GM23338 (cell line): ENCODE measurements around the gene ALOX12. TPM values are rescaled to one million over a fixed set of nuclear protein-coding genes. Genes with fewer than 3 reads are reported as not detected.

Source experiments
- ATAC-seq: fragments of 200-7000 bp; cut with Tn5 transposase; 3 replicates; pipeline ENCODE4 v1.9.1; 2020
- DNase-seq: peaks from one replicate; pipeline ENCODE4 v3.0.0-alpha.2; 2015; ENCODE audit warnings: low spot score
- H2AFZ ChIP-seq: fragments of 200-600 bp; sonication (generic); 2 replicates; pipeline ENCODE4 v1.8.0; 2016; ENCODE audit warnings: antibody characterized with exemption, mild to moderate bottlenecking, moderate library complexity
- H3F3A ChIP-seq: fragments of 200-600 bp; sonication (generic); replicated peaks from 2 replicates; pipeline ENCODE4 v1.8.0; 2017; ENCODE audit warnings: antibody characterized with exemption, mixed run types, low read depth
- H3K27ac ChIP-seq: fragments of 200-600 bp; sonication (generic); 2 replicates; pipeline ENCODE4 v1.6.1; 2016; ENCODE audit warnings: low read depth
- H3K27me3 ChIP-seq: fragments of 200-600 bp; sonication (generic); 2 replicates; pipeline ENCODE4 v1.8.0; 2016; ENCODE audit warnings: mild to moderate bottlenecking, mixed run types, moderate library complexity; ENCODE audit not compliant: insufficient read depth
- H3K36me3 ChIP-seq: fragments of 200-600 bp; sonication (generic); 2 replicates; pipeline ENCODE4 v1.8.0; 2016; ENCODE audit warnings: mild to moderate bottlenecking; ENCODE audit not compliant: insufficient read depth
- H3K4me1 ChIP-seq: fragments of 200-600 bp; sonication (generic); 2 replicates; pipeline ENCODE4 v1.8.0; 2016; ENCODE audit warnings: mild to moderate bottlenecking, moderate library complexity; ENCODE audit not compliant: insufficient read depth
- H3K4me2 ChIP-seq: fragments of 200-600 bp; sonication (generic); 2 replicates; pipeline ENCODE4 v1.7.1; 2017; ENCODE audit warnings: mixed run types
- H3K4me3 ChIP-seq: fragments of 200-600 bp; sonication (generic); 2 replicates; pipeline ENCODE4 v1.6.1; 2016; ENCODE audit warnings: mixed run types
- H3K79me2 ChIP-seq: fragments of 200-600 bp; sonication (generic); replicated peaks from 2 replicates; pipeline ENCODE4 v1.8.0; 2017; ENCODE audit warnings: mild to moderate bottlenecking; ENCODE audit not compliant: insufficient read depth
- H3K9me2 ChIP-seq: fragments of 200-600 bp; sonication (generic); 2 replicates; pipeline ENCODE4 v1.8.0; 2017; ENCODE audit not compliant: insufficient read depth
- H4K20me1 ChIP-seq: fragments of 200-600 bp; sonication (generic); replicated peaks from 2 replicates; pipeline ENCODE4 v1.8.0; 2017; ENCODE audit warnings: mild to moderate bottlenecking; ENCODE audit not compliant: insufficient read depth
- H3K27ac Mint-ChIP-seq: 2 replicates; pipeline ENCODE4 v1.8.0; 2020; ENCODE audit warnings: inconsistent platforms, mild to moderate bottlenecking, moderate library complexity, mixed read lengths
- H3K27me3 Mint-ChIP-seq: 3 replicates; pipeline ENCODE4 v1.8.0; 2022; ENCODE audit warnings: low read depth, mild to moderate bottlenecking, moderate library complexity, mixed read lengths, inconsistent platforms; ENCODE audit not compliant: insufficient read depth, poor library complexity
- H3K36me3 Mint-ChIP-seq: 3 replicates; pipeline ENCODE4 v1.8.0; 2021; ENCODE audit warnings: low read depth, mild to moderate bottlenecking, inconsistent platforms, moderate library complexity, mixed read lengths
- H3K4me1 Mint-ChIP-seq: 3 replicates; pipeline ENCODE4 v1.8.0; 2020; ENCODE audit warnings: mild to moderate bottlenecking, inconsistent platforms, mixed read lengths
- H3K4me3 Mint-ChIP-seq: 3 replicates; pipeline ENCODE4 v1.8.0; 2021; ENCODE audit warnings: moderate library complexity, mild to moderate bottlenecking, inconsistent platforms, mixed read lengths
- H3K9me3 Mint-ChIP-seq: 3 replicates; pipeline ENCODE4 v1.8.0; 2020; ENCODE audit warnings: moderate library complexity, mild to moderate bottlenecking, inconsistent platforms, mixed read lengths
- EZH2 ChIP-seq: fragments of 200-600 bp; sonication (generic); IDR thresholded peaks from one replicate; pipeline ENCODE4 v1.8.0; 2017; ENCODE audit warnings: antibody characterized with exemption, mild to moderate bottlenecking, low read depth; ENCODE audit not compliant: unreplicated experiment
- EZH2phosphoT487 ChIP-seq: fragments of 200-600 bp; sonication (generic); IDR thresholded peaks from one replicate; pipeline ENCODE4 v1.8.1; 2018; ENCODE audit warnings: antibody characterized with exemption; ENCODE audit not compliant: unreplicated experiment
- NANOG ChIP-seq: IDR thresholded peaks from 2 replicates; pipeline ENCODE4 v1.6.1; 2016; ENCODE audit warnings: antibody characterized with exemption, borderline replicate concordance
- POLR2AphosphoS5 ChIP-seq: IDR thresholded peaks from 2 replicates; pipeline ENCODE4 v1.6.1; 2016; ENCODE audit warnings: antibody characterized with exemption, low read depth
- polyA plus RNA-seq: library from polyadenylated mRNA; unstranded; fragments of >200 nt; fragmentation: Nextera tagmentation; extraction: Ambion mirVana; gene quantifications from 2 replicates; pipeline ENCODE4 v1.2.1, GENCODE V29; 2016
- total RNA-seq: library from RNA; depleted of rRNA; stranded (reverse); fragments of >200 nt; shearing (Covaris generic); gene quantifications from 2 replicates; pipeline ENCODE4 v1.2.3, GENCODE V29; 2014
- TF ChIP-seq, protein P1 (sequence below): IDR thresholded peaks from one replicate; pipeline ENCODE4 v1.6.1; 2018; ENCODE audit warnings: antibody characterized with exemption; ENCODE audit not compliant: unreplicated experiment
- TF ChIP-seq, protein P2 (sequence below), 2 experiments: fragments of 200-600 bp in 1 of 2; sonication (generic) in 1 of 2; conservative IDR thresholded peaks; 2 replicates each; pipeline versions ENCODE4 v1.5.1 to v1.6.1; 2016 to 2017; ENCODE audit warnings: antibody characterized with exemption in 2 of 2, low read depth in 2 of 2, mild to moderate bottlenecking in 2 of 2, moderate library complexity in 1 of 2
- TF ChIP-seq, protein P3 (sequence below): IDR thresholded peaks from 2 replicates; pipeline ENCODE4 v1.6.1; 2016; ENCODE audit warnings: antibody characterized with exemption

The ALOX12 gene
- total and polyA plus RNA-seq, 2 experiments from 2014 or later = 1.2 to 1.8 TPM

DNA sequence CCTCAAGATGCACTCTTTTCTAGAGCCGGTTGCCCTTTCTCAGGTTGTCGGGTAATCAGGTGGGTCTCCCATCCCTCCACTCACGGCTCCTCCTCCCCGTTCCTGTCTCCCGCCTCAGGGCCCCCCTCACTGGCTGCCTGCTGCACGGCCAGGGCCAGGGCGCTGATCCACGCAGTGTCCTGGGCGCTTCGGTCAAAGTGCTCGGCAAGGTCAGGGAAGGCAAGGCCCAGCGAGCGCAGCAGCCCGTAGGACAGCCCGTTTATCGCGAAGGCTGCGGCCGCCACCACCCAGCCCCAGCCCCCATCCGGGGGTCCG lies 47.3 kb downstream of the ALOX12 start:
- no peak overlapping the region for H3K27ac ChIP-seq
- peak overlapping the region; percentile 72 for H3K4me3 Mint-ChIP-seq

DNA sequence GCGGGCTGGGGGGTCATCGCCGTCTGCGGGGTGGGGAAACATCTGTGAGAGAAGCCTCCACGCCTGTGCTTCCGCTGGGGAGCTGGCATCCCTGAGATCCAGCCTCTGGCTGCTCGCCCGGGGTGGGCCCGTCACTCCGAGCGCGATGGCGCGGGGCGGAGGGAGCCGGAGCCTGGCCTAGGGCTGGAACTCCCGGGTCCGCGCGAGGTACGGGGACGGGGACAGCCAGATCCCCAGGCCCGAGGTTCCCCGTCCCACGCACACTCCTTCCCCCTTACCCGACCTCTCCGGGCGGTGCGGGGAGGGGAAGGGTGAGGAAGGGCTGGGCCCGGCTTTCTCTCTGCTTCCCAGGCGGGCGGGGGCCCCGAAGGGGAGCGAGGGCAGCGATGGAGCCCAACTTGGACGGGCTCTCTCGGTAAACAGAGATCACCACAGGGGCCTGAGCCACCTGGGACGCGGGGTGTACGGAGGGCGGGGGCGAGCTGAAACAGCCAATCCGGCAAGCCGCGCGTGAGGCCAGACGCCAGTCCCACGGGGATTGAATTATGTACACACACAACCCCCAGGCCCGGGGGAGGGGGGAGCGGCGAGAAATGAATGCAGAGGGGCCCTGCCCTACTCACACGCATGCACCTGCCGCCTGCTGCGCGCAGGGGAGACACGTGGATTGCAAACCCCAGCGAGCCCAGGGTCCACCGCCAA lies 47.8 kb downstream of the ALOX12 start, which contains the start of gene SLC16A11:
SLC16A11 (minus strand) TSS at position 596 of the 702 bp plus-strand sequence; CDS start at position 17, 579 bp downstream.
- H3K27ac ChIP-seq = no peak within 1 kb of the TSS
- peaks cover 18% of the 10 kb centered on the region; the same call in 1 of the 2 replicates for H3K4me1 ChIP-seq
- peaks cover 14% of the 10 kb centered on the region; the same call in 1 of the 2 replicates for H3F3A ChIP-seq
- H3K36me3 Mint-ChIP-seq = no peaks in the 10 kb centered on the region
- H3K36me3 ChIP-seq = no peaks in the 10 kb centered on the region
- peaks cover 68% of the 10 kb centered on the region for H3K27me3 ChIP-seq
- H2AFZ ChIP-seq = peak within 1 kb of the TSS; percentile 91
- ATAC-seq (peak; percentile 34), DNase-seq (peak; percentile 49)
- no peak for TF ChIP-seq POLR2AphosphoS5
- no peak for TF ChIP-seq EZH2
- no peak for TF ChIP-seq NANOG
- TF ChIP-seq, protein P1, sequence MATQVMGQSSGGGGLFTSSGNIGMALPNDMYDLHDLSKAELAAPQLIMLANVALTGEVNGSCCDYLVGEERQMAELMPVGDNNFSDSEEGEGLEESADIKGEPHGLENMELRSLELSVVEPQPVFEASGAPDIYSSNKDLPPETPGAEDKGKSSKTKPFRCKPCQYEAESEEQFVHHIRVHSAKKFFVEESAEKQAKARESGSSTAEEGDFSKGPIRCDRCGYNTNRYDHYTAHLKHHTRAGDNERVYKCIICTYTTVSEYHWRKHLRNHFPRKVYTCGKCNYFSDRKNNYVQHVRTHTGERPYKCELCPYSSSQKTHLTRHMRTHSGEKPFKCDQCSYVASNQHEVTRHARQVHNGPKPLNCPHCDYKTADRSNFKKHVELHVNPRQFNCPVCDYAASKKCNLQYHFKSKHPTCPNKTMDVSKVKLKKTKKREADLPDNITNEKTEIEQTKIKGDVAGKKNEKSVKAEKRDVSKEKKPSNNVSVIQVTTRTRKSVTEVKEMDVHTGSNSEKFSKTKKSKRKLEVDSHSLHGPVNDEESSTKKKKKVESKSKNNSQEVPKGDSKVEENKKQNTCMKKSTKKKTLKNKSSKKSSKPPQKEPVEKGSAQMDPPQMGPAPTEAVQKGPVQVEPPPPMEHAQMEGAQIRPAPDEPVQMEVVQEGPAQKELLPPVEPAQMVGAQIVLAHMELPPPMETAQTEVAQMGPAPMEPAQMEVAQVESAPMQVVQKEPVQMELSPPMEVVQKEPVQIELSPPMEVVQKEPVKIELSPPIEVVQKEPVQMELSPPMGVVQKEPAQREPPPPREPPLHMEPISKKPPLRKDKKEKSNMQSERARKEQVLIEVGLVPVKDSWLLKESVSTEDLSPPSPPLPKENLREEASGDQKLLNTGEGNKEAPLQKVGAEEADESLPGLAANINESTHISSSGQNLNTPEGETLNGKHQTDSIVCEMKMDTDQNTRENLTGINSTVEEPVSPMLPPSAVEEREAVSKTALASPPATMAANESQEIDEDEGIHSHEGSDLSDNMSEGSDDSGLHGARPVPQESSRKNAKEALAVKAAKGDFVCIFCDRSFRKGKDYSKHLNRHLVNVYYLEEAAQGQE = no peak
- TF ChIP-seq, protein P2, sequence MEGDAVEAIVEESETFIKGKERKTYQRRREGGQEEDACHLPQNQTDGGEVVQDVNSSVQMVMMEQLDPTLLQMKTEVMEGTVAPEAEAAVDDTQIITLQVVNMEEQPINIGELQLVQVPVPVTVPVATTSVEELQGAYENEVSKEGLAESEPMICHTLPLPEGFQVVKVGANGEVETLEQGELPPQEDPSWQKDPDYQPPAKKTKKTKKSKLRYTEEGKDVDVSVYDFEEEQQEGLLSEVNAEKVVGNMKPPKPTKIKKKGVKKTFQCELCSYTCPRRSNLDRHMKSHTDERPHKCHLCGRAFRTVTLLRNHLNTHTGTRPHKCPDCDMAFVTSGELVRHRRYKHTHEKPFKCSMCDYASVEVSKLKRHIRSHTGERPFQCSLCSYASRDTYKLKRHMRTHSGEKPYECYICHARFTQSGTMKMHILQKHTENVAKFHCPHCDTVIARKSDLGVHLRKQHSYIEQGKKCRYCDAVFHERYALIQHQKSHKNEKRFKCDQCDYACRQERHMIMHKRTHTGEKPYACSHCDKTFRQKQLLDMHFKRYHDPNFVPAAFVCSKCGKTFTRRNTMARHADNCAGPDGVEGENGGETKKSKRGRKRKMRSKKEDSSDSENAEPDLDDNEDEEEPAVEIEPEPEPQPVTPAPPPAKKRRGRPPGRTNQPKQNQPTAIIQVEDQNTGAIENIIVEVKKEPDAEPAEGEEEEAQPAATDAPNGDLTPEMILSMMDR (conservative IDR thresholded peaks at IDR 0.05; ENCODE audit: low read depth in 2 of 2) = no peak
- TF ChIP-seq, protein P3, sequence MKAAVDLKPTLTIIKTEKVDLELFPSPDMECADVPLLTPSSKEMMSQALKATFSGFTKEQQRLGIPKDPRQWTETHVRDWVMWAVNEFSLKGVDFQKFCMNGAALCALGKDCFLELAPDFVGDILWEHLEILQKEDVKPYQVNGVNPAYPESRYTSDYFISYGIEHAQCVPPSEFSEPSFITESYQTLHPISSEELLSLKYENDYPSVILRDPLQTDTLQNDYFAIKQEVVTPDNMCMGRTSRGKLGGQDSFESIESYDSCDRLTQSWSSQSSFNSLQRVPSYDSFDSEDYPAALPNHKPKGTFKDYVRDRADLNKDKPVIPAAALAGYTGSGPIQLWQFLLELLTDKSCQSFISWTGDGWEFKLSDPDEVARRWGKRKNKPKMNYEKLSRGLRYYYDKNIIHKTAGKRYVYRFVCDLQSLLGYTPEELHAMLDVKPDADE = no peak
- H3K4me1 Mint-ChIP-seq = peaks cover 26% of the 10 kb centered on the region
- H4K20me1 ChIP-seq = peaks cover 6% of the 10 kb centered on the region
- H3K4me3 ChIP-seq = peak within 1 kb of the TSS; percentile 79
- peak within 1 kb of the TSS; percentile 94 for H3K4me2 ChIP-seq
- H3K9me2 ChIP-seq = no peaks in the 10 kb centered on the region
- H3K27me3 Mint-ChIP-seq = peaks cover 48% of the 10 kb centered on the region
- H3K9me3 Mint-ChIP-seq = no peaks in the 10 kb centered on the region
- peak within 1 kb of the TSS; percentile 72 for H3K4me3 Mint-ChIP-seq
- H3K27ac Mint-ChIP-seq = no peak within 1 kb of the TSS
- no peaks in the 10 kb centered on the region for H3K79me2 ChIP-seq

More for the DNA sequence above, 47.3 kb downstream of the ALOX12 start:
- H4K20me1 ChIP-seq = peaks cover 6% of the 10 kb centered on the region
- TF ChIP-seq EZH2phosphoT487 (no peak), EZH2 (peak; percentile 31)
- ATAC-seq (peak; percentile 20), DNase-seq (no peak)
- peaks cover 14% of the 10 kb centered on the region; the same call in 1 of the 2 replicates for H3F3A ChIP-seq
- H3K27me3 ChIP-seq = peaks cover 68% of the 10 kb centered on the region
- Mint-ChIP-seq H3K4me1 (peaks cover 30% of the 10 kb centered on the region), H3K9me3 (no peaks in the 10 kb centered on the region), H3K27me3 (peaks cover 48% of the 10 kb centered on the region), H3K36me3 (peaks cover 3% of the 10 kb centered on the region; the same call in 1 of the 3 replicates), H3K27ac (no peak overlapping the region)
- peak overlapping the region; percentile 79 for H3K4me3 ChIP-seq
- H3K4me2 ChIP-seq = peak overlapping the region; percentile 94
- H3K4me1 ChIP-seq = peaks cover 18% of the 10 kb centered on the region; the same call in 1 of the 2 replicates
- H3K36me3 ChIP-seq = no peaks in the 10 kb centered on the region
- no peaks in the 10 kb centered on the region for H3K79me2 ChIP-seq
- peak overlapping the region; percentile 91 for H2AFZ ChIP-seq
- no peaks in the 10 kb centered on the region for H3K9me2 ChIP-seq
